Measurements from ENCODE around the gene CACNA1G. TPM values are rescaled to one million over a fixed set of nuclear protein-coding genes. Genes with fewer than 3 reads are reported as not detected.

The CACNA1G gene
- total RNA-seq, 2 donors from 2014 or later = 0.84 to 1.1 TPM

DNA sequence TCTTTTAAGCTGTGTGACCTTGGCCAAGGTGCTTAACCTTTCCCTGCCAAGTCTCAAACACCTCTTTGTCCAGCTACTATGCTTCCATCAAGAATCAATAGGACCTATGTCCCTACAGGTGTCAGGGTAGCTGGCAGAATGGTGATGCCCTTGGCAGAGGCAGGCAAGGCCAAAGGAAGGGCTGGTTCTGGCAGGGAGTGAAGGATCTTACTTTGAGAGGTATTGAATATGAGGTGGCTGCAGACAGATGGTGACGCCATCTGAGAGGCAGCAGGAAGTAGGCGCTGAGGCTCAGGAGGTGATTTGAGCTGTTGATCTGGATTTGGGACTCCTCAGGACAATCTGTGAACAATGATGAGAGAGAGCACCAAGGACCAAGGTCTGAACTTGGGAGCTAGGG is 86.7 kb downstream of the CACNA1G start:
- Mint-ChIP-seq H3K9me3 (peaks cover 3% of the 10 kb centered on the region), H3K27ac (no peak overlapping the region), H3K4me3 (no peak overlapping the region), H3K36me3 (ENCODE audit: low read depth) (no peaks in the 10 kb centered on the region), H3K27me3 (ENCODE audit: insufficient read depth) (no peaks in the 10 kb centered on the region), H3K4me1 (no peaks in the 10 kb centered on the region)
- peak; percentile 35 for DNase-seq
- H3K36me3 ChIP-seq (ENCODE audit: control insufficient read depth, insufficient read depth, low read length) = no peaks in the 10 kb centered on the region
- TF ChIP-seq, protein P1, sequence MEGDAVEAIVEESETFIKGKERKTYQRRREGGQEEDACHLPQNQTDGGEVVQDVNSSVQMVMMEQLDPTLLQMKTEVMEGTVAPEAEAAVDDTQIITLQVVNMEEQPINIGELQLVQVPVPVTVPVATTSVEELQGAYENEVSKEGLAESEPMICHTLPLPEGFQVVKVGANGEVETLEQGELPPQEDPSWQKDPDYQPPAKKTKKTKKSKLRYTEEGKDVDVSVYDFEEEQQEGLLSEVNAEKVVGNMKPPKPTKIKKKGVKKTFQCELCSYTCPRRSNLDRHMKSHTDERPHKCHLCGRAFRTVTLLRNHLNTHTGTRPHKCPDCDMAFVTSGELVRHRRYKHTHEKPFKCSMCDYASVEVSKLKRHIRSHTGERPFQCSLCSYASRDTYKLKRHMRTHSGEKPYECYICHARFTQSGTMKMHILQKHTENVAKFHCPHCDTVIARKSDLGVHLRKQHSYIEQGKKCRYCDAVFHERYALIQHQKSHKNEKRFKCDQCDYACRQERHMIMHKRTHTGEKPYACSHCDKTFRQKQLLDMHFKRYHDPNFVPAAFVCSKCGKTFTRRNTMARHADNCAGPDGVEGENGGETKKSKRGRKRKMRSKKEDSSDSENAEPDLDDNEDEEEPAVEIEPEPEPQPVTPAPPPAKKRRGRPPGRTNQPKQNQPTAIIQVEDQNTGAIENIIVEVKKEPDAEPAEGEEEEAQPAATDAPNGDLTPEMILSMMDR (conservative IDR thresholded peaks at IDR 0.05) = no peak
- no peak overlapping the region for H3K9ac ChIP-seq (ENCODE audit: extremely low read depth, low read length, poor library complexity, severe bottlenecking)
- H3K4me1 ChIP-seq (ENCODE audit: control insufficient read depth, insufficient read depth, low read length) = no peaks in the 10 kb centered on the region
- H3K4me3 ChIP-seq (ENCODE audit: low read length) = no peak overlapping the region
- 95 to 100% methylated on average over 2 of the region's 2 CpGs for WGBS, 2 experiments (ENCODE audit: insufficient coverage in 1 of 2, insufficient read length in 1 of 2)
- H3K27me3 ChIP-seq (ENCODE audit: control insufficient read depth, insufficient read depth, low read length, poor library complexity, severe bottlenecking) = no peaks in the 10 kb centered on the region
- no peaks in the 10 kb centered on the region for H3K9me3 ChIP-seq (ENCODE audit: control insufficient read depth, low read length)
- H3K27ac ChIP-seq (ENCODE audit: low read depth, low read length) = no peak overlapping the region

DNA sequence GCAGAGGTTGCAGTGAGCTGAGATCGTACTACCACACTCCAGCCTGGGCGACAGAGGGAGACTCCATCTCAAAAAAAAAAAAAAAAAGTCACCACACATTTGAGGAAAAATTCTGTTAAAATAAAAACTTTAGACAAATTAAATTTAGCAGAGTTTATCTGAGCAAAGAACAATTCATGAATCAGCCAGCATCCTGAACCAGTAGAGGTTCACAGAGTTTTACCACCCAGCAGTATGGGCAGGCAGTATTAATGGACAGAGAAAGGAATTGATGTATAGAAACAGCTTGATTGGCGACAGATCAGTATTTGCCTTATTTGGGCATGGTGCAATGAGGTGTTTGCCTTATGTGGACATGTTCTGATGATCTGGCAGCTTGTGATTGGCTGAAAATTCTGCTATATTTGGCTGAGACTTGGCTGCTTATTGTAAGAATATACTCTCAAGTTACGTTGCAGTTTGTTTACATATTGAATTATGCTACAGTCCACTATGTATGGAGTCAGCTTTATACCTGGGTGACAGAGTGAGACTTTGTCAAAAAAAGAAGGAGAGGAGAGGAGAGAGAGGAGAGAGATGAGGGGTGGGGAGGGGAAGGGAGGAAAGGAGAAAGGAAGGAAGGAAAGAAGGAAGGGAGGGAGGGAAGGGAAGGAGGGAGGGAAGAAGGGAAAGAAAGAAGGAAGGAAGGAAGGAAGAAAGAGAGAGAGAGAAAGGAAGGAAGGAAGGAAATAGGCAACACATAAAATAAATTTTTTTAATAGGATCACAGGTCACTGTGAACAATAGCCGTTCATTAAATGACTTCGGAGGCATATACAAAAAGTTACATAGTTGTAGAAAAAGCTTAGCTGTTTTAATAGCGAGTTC is 88.8 kb downstream of the CACNA1G start:
- no peak overlapping the region for H3K9ac ChIP-seq (ENCODE audit: extremely low read depth, low read length, poor library complexity, severe bottlenecking)
- H3K4me3 Mint-ChIP-seq = no peak overlapping the region
- no peak overlapping the region for H3K4me3 ChIP-seq (ENCODE audit: low read length)
- no peaks in the 10 kb centered on the region for H3K4me1 Mint-ChIP-seq
- H3K9me3 Mint-ChIP-seq = peaks cover 16% of the 10 kb centered on the region
- no peaks in the 10 kb centered on the region for H3K4me1 ChIP-seq (ENCODE audit: control insufficient read depth, insufficient read depth, low read length)
- H3K27ac ChIP-seq (ENCODE audit: low read depth, low read length) = no peak overlapping the region
- H3K27me3 ChIP-seq (ENCODE audit: control insufficient read depth, insufficient read depth, low read length, poor library complexity, severe bottlenecking) = no peaks in the 10 kb centered on the region
- no peaks in the 10 kb centered on the region for H3K36me3 ChIP-seq (ENCODE audit: control insufficient read depth, insufficient read depth, low read length)
- TF ChIP-seq, protein P1 (conservative IDR thresholded peaks at IDR 0.05) = no peak
- no peak for DNase-seq
- H3K36me3 Mint-ChIP-seq (ENCODE audit: low read depth) = no peaks in the 10 kb centered on the region
- H3K9me3 ChIP-seq (ENCODE audit: control insufficient read depth, low read length) = peaks cover 7% of the 10 kb centered on the region
- H3K27ac Mint-ChIP-seq = no peak overlapping the region
- no peaks in the 10 kb centered on the region for H3K27me3 Mint-ChIP-seq (ENCODE audit: insufficient read depth)
- WGBS, 2 experiments (ENCODE audit: insufficient coverage in 1 of 2, insufficient read length in 1 of 2) = 83 to 93% methylated on average over 5 to 7 of the region's 7 CpGs

DNA sequence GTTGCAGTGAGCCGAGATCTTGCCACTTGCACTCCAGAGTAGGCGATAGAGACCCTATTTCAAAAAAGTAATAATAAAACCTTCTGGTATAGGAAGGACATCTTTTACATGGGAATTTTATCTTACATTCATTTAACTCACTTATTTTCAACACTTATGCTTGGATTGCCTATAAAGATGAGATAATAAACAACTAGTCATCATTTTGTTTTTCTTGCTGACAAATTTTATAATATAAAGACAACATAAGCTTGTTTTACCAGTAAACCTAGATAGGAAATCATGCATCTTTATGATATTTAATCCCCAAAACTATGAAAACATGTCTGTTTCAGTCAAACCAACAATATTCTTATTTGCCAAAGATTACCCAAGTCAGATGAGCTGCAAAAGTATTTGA is 91.1 kb downstream of the CACNA1G start:
- H3K4me3 Mint-ChIP-seq = no peak overlapping the region

More for the DNA sequence above, 91.1 kb downstream of the CACNA1G start:
- H3K27me3 Mint-ChIP-seq (ENCODE audit: insufficient read depth) = no peaks in the 10 kb centered on the region
- H3K9me3 ChIP-seq (ENCODE audit: control insufficient read depth, low read length) = peaks cover 7% of the 10 kb centered on the region
- TF ChIP-seq, protein P1 (conservative IDR thresholded peaks at IDR 0.05) = no peak
- H3K27ac Mint-ChIP-seq = no peak overlapping the region
- no peaks in the 10 kb centered on the region for H3K36me3 Mint-ChIP-seq (ENCODE audit: low read depth)
- H3K4me3 ChIP-seq (ENCODE audit: low read length) = no peak overlapping the region
- DNase-seq = no peak
- no peaks in the 10 kb centered on the region for H3K4me1 ChIP-seq (ENCODE audit: control insufficient read depth, insufficient read depth, low read length)
- WGBS, 2 experiments (ENCODE audit: insufficient coverage in 1 of 2, insufficient read length in 1 of 2) = 86% methylated on average over 2 of the region's 2 CpGs; no CpG with 5 or more reads in 1 of the 2 experiments
- H3K9me3 Mint-ChIP-seq = peaks cover 16% of the 10 kb centered on the region
- no peaks in the 10 kb centered on the region for H3K27me3 ChIP-seq (ENCODE audit: control insufficient read depth, insufficient read depth, low read length, poor library complexity, severe bottlenecking)
- peaks cover 5% of the 10 kb centered on the region for H3K4me1 Mint-ChIP-seq
- no peaks in the 10 kb centered on the region for H3K36me3 ChIP-seq (ENCODE audit: control insufficient read depth, insufficient read depth, low read length)
- H3K27ac ChIP-seq (ENCODE audit: low read depth, low read length) = no peak overlapping the region
- no peak overlapping the region for H3K9ac ChIP-seq (ENCODE audit: extremely low read depth, low read length, poor library complexity, severe bottlenecking)

All from endodermal cell (in vitro differentiated cells).